Right forelimb (tissue), 1 donor: ENCODE data around the gene RCL1.

Experiments used
- DNase-seq: peaks from one replicate; pipeline ENCODE4 v3.0.0-alpha.2; 2018

The RCL1 gene

DNA sequence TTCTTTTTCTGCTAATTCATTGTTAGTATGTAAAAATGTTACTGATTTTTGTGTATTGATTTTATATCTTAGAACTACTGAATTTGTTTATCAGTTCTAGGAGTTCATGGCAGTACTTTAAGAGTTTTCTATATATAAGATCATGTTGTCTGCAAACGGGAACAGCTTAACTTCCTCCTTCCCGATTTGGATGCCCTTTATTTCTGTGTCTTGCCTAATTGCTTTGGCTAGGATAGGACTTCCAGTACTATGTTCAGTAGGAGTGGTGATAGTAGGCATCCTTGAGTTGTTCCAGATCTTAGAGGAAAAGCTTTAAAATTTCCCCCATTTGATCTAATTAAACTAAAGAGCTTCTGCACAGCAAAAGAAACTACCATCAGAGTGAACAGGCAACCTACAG lies 20.1 kb downstream of the RCL1 start:
- no peak for DNase-seq

DNA sequence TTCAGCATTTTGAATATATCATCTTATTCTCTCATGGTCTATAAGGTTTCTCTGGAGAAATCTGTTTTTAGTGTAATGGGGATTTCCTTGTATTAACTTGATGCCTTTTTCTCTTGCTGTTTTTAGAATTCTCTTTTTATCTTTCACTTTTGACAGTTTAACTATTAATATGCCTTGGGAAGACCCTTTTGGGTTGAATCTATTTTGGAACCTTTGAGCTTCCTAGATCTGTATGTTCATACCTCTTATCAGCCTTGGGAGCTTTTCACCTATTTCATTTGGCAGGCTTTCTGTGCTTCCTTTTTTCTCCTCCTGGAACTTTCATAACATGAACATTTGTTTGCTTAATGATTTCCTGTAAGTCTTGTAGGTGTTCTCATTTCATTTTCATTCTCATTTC lies 22.2 kb downstream of the RCL1 start:
- DNase-seq: no peak

DNA sequence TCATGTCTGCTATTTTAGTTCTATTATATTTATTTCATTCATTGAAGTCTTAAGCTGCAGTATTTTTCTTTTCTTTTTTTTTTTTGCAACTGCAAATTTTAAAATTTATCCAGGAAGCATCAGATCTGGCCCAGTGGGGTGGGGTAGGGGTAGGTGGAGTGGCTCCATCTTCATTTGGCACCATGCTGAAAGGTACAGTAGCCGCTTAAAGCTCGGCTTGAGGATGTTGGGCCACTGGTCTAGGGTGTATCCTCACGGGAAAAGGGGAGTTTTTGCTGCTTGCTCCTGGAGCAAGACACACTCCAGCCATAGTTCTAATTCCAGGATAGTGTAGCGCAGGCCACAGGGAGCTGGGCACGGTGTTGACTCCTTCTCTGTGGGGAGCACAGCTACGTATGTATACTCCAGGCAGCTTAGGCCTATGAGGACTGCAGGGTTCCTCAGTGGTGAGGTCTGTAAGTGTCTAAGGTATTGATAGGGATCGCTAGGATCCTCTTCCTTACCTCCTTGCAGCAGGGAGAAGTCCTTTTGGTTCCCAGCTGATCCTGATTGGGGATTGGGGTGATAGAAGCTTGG lies 22.7 kb downstream of the RCL1 start:
- DNase-seq: no peak

DNA sequence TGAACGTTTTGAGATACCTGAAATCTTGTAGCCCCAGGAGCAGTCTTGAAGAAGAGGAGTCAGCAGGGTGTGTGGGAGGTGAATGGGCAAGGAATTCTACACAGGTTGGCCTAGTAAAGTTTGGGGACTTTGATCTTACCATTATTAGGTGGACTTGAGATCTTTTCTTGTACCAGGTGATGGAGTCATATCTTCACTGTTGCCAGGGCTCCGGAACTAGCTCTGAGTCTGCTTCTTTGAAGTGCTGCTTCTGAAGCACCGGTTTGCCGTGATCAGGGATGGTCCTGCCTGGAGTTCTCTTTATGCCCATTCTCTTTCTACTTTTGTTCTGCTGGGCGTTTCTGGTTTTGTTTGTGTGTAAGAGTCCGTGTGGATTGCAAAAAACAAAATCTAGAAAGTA lies 27.4 kb downstream of the RCL1 start:
- DNase-seq: no peak

DNA sequence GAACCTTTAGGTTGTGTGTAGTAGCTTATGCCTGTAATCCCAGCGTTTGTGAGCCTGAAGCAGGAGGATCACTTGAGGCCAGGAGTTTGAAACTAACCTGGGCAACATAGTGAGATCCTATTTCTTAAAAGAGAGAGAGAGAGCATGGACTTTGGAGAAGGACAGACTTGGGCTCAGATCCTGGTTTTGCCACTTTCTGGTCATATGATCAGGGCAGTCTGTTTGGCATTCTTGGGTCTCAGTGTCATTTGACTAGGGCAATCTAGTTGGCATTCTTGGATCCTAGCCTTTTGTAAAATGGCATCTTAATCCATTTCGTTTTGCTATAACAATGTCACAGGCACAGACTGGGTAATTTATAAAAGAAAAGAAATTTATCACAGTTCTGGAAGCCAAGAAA lies 28.4 kb downstream of the RCL1 start:
- DNase-seq: no peak

DNA sequence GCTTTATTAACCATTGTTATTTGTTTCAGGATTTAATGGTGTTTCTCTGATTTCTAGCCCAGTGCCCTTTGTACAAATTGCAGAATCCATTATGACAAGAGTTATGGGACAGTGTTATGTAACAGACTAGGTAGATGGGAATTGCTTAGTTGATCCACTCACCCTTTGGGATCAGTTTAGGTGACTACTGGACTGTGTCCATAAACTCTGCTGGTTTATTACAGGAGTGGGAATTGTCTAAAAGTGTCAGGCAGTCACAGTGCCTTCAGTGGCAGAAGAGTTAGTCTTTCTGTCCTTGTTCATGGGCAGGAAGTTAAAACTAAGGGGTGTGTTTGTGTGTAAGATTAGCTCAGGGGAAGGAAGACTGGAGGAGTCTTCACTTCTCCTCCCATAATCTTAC lies 29.3 kb downstream of the RCL1 start:
- no peak for DNase-seq

DNA sequence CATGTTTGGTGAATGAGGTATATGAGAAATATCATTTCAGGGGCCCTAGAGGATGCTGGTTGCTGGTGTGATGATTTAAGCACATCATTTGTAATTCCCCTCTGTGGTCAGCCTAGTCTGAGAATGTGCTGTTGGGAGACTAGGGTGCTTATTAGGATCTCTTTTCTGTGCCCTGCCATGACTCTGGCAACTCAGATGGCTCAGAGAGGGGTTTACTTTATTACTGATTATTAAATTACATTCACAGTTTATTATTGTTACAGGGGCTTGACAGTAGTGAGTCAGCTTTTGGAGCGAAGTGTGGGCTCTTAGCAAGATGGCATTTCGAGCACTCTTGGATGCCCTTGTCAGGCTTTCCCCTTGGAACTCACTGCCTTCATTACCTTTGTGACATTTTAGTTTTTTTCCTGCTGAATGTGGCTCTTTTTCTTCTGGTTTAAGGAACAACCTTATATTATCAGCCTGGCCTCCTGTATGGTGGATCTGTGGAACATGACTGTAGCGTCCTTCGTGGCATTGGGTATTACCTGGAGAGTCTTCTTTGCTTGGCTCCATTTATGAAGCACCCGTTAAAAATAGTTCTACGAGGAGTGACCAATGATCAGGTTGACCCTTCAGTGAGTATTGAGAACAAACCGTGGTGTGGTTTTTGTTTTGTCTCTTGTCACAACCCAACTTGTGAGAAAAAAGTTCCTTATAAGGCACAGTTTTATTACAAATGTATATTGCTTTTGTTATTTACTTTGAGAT lies 33.8 kb downstream of the RCL1 start:
- DNase-seq: no peak

DNA sequence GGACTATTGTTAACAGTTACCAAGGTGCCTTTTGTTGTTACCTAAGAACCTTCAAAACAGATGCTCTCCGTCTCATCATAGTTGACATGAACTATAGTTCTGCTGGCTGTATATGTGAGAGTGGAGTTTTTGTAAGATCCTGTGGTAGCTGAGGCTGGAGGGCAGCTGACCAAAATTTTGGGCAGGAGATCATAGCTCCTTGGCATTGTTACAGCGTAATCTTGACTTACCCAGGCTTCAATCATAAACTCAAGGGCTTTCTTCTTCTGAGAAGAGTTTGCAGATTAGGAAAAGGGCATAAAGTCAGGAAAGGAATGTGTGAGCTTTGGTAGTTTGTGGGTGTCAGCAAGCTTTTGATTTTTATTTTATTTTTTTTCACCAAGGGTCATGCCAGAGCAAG lies 34.5 kb downstream of the RCL1 start:
- DNase-seq: no peak

DNA sequence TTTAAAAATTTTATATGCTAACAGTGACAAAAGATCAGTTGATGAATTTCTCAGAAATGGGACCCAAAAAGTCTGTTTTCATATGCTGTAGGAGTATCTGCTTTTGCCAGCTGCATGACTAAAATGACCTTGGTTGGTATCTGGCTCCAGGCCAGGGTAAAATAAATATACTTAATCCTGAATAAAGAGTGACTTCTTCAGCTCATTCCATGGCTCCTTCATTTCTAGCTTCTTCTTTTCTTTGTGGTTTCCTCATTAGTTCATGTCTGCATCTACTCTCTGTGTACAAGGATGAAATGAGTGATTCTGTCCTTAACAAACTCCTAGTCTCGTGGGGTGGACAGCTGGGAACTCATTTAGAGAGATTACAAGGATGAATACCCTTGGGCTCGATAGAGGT lies 36.0 kb downstream of the RCL1 start:
- no peak for DNase-seq

DNA sequence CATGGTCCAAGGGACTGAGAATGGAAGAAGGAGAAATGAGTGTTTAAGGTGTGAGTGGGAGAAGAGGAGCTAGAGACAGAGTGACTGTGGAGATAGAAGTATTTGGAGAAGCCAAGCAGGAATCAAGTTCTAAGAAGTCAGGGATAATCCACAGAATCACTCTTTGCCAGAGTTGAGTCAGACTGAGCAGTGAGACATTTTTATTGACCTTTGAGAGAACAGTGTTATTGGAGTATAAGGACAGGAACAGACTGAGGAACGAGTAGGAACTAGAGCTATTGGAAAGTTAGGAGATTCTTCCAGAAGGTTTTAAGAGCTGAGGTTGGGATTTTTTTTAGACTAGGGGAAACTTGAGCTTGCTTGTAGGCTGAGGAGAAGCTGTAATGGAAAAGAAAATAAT lies 37.2 kb downstream of the RCL1 start:
- DNase-seq: no peak

DNA sequence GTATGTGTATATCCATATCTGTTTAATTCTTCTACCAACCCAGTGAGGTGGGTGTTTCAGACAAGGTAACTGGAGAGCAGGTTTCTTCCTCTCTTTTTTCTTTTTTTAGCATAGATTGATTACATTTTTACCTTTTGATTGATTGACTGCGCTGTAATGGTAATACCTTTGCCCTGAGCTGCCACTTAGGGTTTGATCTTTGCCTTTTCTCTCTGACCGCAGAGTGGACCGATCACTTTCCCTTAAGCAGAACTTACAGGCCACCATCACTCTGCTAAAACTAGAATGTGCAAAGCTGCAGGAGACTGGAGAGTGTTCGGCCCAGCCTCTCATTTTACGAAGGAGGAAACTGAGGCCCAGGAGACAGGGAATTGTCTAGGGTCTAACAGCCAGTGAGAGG lies 38.0 kb downstream of the RCL1 start:
- no peak for DNase-seq

DNA sequence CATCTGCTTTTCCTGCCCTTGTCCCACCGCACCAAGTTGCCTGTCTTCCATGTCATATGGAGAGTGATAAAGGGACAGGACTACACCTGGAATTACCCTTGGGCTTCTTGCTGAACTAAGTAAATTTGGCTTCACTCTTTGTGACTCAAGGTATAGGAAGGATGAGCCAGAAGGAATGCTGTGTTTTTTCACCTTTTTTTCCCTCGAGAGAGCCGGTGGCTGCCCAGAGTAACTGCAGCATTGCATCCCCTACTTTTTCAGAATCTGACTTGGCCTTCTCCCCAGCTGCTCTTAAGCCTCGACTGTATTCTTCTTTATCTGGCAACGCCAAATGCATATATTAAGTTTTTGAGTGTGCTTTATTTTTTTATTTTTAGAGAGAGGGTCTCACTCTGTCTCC lies 38.4 kb downstream of the RCL1 start:
- no peak for DNase-seq

DNA sequence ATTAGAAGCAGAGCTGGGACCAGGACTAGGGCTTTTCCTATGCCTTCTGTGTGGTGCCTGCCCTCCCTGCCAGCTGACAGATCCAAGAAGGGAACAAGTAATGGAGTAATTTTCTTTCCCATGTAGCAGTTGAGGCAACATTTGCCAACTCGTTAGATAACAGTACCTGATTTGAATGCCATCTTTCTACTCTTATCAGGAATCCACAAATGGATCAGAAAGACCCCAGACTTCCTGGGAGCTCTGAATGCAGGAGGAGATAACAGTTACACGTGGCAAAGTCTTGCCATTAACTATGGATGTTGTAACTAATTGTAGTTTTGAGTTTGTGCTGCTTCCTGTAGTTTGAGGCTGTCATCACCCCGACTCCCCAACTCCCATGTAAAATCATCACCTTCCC lies 39.2 kb downstream of the RCL1 start:
- no peak for DNase-seq

DNA sequence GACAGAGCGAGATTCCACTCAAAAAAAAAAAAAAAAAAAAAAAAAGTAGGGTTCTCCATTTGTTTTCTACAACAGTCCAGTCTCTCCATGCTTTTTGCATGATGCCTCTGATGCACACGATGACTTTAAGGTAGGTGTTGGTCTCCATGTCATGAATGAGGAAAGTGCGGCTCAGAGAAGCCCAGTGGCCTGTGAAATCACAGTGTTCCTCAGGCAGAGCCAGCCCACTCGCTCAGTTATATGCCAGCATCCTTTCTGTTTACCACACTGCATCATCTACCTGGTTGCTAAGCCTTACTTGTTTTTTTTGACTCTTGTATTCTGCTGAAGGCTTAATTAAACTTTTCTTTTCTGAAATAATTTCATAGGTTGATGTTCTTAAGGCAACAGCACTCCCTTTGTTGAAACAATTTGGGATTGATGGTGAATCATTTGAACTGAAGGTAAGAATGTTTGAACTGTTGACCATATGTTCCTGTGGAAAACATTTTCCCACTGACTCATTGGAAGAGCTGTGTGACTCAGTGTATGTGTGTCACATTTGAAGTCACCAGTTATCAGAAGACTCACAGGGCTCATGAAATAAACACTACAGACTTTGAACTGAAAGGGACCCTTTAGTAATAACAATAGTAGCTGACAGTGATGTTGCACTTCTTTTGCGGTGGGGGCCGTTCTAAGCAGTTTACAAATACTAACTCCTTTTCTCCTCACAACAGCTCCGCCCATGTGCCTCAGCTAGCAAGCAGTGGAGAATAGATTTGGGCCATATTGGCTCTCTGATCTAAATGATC lies 40.2 kb downstream of the RCL1 start:
- no peak for DNase-seq

DNA sequence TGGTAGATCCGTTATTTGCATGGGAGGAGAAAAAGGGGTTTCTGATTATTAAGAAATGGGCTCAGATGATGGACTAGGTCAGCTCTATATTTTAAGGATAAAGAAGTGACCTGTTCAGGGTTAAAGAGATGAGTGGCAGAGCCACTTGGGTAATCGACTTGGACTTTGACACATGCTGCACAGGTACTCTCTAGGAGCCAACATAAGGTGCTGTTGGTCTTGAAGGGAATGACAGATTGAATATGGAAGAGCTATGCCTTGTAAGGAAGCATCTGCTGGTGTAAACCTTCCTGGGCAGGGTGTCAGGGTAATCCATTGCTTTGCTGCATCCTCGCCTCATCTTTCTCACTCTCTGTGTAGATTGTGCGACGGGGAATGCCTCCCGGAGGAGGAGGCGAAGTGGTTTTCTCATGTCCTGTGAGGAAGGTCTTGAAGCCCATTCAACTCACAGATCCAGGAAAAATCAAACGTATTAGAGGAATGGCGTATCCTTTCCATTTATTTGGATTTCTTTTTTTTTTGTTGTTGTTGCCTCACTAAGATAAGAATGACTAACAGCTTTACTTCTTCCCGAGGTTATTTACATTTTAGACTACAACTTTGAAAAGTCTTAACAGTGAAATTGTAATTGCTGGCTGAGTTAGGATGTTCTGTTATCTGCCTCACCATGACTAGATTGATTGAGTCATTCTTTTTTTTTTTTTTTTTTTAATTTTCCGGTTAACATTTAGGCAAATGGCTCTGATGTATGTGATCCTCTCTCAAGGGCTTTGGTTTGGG lies 41.2 kb downstream of the RCL1 start:
- DNase-seq: no peak

DNA sequence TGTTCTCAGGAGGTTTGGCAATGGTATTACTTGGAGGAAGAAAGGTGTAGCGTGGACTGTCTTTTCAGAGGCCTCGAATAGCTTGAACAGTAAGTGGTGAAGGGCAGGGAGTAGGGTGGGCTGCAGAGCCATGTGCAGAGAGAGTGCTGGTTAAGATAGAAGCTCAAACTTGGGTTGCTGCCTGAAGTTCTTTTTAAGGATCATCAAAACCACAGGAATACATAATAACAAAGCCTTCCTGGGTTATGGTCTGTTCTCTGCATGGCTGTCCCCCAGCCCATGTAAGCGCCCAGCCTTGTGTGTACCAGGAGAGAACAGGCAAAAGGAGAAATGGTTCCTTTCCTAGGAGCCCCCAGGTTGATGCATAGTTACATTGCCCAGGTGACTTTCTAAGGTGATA lies 43.9 kb downstream of the RCL1 start:
- no peak for DNase-seq

DNA sequence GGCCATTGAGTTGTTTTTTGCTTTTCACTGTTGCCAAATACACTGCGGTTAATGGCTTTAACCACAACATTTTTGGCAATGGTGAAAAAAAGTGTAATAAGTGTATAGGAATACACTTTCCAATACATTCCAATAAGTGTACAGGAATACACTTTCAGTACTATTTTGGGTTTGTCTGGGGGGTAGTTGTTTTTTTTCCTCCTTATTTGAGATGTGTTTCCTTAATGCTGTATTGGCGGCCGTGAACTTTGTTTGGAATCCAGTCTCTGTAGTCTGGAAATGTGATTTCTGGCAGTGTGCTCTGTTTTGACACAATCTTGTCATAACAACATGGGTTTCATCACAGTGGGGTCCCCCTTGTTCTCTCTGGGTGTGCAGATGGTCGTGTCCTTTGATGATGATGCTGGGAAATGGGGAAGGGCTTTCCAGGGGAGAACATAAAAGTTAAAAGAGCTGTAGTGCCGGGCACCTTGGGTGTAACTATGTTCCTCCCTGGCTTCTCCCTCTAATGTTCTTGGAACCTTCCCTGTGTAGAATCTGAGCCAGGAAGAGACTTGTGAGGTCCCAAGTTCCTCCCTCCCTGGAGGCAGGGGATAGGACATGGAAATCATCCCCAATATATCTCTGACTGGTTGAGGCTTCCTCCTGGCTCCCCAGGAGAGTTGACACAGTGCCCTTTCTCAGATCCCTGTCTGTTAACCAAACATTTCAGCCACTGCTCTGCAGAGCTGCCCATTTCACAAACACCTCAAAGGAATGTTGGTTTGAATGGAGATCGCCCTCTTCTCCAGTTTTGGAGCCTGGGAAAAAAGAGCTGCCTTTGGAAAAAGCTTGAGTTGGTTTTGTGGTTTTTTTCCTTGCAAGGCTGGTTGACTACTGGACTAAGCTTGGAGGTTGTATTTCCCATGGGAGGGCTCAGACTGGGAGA lies 44.8 kb downstream of the RCL1 start:
- DNase-seq: no peak

DNA sequence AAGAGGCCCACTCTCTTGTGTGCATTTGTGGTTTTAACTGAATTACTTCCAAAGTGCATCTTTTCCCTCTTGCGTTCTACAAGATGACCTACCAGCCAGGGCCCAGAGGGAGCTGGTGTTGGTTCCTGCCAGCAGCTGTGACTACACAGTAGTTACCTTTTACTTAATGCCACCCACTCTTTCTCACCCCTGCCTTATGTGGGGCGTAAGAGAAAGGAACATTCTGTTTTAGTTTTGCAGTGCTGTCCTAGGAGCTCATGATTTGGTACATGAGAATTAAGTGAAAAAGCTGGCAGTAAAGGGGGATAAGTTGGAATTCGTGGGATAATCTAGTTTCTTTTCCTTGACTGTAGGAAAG lies 45.4 kb downstream of the RCL1 start:
- no peak for DNase-seq

DNA sequence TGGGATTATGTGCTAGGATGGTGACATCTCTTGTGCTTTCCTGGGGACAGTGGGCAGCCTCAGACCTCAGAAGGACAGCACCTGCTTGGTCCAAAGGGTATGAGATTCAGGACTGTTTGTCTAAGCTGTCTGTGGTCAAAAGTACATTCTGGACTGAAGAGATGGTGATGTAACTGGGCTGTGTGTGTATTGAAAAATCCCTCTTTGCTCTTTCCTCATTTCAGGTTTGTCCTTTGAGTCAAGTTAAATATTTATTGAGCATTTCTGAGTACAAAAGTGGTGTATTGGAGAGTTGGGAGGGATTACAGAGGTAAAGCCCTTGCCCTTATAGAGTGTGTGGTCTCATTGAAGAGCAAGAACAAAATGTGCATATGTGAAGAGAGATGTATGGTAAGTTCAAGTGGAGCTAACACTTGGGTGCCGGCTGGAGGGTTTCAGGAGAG lies 46.7 kb downstream of the RCL1 start:
- DNase-seq: no peak

DNA sequence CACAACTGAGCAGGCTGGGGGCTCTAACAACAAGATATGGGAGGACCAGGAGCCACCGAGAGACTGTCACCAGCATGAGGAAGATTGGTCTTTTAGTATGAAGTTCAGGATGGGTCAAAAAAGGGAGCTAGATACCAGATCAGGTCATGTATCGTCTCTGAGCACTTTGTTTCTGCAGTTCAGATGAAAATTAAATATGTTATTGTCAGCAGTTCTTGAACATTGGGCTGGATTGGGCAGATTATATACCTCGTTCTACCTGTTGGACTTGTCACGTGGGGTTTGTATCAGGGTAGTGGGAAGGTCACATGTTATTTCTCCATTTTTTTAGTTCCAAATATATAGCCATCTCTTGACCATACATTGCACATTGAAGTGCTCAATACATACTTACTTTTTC lies 47.3 kb downstream of the RCL1 start:
- DNase-seq: no peak

DNA sequence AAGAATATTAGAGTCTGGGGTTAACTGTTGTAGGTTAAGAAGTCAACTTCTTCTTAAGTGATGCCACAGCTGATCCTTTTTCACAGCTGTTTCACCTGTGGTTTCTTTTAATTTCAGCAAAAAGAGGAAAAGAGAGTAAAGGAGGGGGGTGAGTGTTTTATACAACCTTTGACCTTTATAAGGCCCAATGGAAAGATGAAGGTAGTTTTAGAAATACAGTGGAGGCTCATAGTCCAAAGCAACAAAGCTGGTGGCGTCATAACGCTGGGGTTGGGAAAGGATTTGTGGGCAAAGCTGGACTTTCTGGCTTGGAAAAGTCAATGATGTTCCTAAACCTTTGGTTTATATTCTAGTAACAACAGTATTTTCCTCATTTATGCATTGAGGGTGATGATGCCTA lies 49.5 kb downstream of the RCL1 start:
- DNase-seq: no peak

DNA sequence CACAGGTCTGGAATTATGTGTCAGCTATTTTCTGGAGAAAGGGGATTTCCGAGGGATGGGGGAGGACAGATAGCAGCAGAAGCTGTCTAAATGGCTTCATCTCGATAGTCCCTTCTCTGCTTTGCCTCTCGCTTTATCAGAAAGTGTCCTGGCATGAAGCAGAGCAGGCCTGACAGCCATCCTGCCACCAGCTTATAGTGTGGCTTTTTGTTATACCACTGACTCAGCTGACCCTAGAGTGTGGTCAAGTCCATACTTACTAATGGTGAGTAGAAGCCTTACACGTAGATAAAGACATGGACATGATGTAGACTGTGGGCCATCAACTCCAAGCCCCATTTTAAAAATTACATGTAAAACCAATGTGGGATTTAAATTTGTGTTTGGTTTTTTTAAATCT lies 50.0 kb downstream of the RCL1 start:
- no peak for DNase-seq
